ENCODE measurements around the gene JHY. TPM values are rescaled to one million over a fixed set of nuclear protein-coding genes. Genes with fewer than 3 reads are reported as not detected.

The JHY gene
- total RNA-seq, 4 donors from 2014 or later = 10.8 to 22.5 (median 12.8) TPM

GRCh38 chr11:122848186-122848585 lies 34.4 kb upstream of the JHY start:
- no peak for TF ChIP-seq CTCF (IDR thresholded peaks at IDR 0.05; ENCODE audit: low read depth)

GRCh38 chr11:122850076-122850631 lies 32.4 kb upstream of the JHY start:
- no peak for TF ChIP-seq CTCF (IDR thresholded peaks at IDR 0.05; ENCODE audit: low read depth)

GRCh38 chr11:122851366-122851966 lies 31.1 kb upstream of the JHY start:
- TF ChIP-seq CTCF (IDR thresholded peaks at IDR 0.05; ENCODE audit: low read depth) = no peak

- no peak for TF ChIP-seq CTCF (IDR thresholded peaks at IDR 0.05; ENCODE audit: low read depth)
Observed at GRCh38 chr11:122852074-122852795, 30.3 kb upstream of the JHY start.

- no peak for TF ChIP-seq CTCF (IDR thresholded peaks at IDR 0.05; ENCODE audit: low read depth)
Observed at GRCh38 chr11:122852796-122853160, 29.8 kb upstream of the JHY start.

- no peak for TF ChIP-seq CTCF (IDR thresholded peaks at IDR 0.05; ENCODE audit: low read depth)
Observed at GRCh38 chr11:122853261-122853660, 29.3 kb upstream of the JHY start.

- no peak for TF ChIP-seq CTCF (IDR thresholded peaks at IDR 0.05; ENCODE audit: low read depth)
Observed at GRCh38 chr11:122853971-122854446, 28.6 kb upstream of the JHY start.

Measured in subcutaneous adipose tissue (tissue), 4 donors.